Measurements from ENCODE around the gene SMPD4.
"Not testable (repeated sequence)": the region's sequence is repeated elsewhere in the genome, so short reads cannot be mapped to it uniquely, and the experiment has no call there.

Gene SMPD4, protein sequence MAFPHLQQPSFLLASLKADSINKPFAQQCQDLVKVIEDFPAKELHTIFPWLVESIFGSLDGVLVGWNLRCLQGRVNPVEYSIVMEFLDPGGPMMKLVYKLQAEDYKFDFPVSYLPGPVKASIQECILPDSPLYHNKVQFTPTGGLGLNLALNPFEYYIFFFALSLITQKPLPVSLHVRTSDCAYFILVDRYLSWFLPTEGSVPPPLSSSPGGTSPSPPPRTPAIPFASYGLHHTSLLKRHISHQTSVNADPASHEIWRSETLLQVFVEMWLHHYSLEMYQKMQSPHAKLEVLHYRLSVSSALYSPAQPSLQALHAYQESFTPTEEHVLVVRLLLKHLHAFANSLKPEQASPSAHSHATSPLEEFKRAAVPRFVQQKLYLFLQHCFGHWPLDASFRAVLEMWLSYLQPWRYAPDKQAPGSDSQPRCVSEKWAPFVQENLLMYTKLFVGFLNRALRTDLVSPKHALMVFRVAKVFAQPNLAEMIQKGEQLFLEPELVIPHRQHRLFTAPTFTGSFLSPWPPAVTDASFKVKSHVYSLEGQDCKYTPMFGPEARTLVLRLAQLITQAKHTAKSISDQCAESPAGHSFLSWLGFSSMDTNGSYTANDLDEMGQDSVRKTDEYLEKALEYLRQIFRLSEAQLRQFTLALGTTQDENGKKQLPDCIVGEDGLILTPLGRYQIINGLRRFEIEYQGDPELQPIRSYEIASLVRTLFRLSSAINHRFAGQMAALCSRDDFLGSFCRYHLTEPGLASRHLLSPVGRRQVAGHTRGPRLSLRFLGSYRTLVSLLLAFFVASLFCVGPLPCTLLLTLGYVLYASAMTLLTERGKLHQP

DNA sequence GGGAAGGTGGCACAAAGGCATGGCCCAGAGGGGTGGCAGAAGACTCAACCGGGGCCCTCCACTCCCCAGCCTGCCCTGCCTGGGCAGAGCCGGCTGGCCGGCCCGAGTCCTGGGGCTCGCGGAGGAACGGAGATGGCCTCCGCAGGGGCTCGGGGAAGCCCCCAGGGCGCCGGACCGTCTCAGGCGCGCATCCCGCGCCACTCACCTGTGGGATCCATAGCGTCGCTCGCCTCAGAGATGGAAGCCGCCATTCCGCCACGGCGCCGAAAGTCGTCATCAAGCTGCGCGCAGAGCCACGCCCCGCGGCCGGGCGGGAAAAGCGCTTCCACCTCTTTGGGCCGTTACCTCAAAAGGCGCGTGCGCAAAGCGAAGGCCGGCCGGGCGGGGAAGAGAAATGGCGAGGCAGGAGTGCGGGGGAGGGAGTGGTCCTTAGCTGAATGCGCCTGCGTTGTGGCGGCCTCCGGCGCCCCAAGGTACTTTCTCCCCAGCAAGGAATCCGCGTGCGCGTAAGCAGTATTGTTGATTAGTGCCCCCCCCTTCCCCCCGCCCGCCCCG, at the start of gene SMPD4:
TSS of gene SMPD4 (minus strand) at position 278 of the 555 bp plus-strand sequence. CDS start 5,010 bp downstream, outside the sequence.
- DNase-seq (ENCODE audit: low read depth): peak; percentile 94

DNA sequence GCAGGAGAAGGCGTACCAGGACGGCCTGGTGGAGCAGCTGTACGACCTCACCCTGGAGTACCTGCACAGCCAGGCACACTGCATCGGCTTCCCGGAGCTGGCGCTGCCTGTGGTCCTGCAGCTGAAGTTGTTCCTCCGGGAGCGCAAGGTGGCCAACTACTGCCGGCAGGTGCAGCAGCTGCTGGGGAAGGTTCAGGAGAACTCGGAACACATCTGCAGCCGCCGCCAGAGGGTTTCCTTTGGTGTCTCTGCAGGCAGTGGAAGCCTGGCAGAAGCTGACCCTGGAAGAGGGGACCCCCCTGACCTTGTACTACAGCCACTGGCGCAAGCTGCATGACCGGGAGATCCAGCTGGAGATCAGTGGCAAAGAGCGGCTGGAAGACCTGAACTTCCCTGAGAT, 49.5 kb upstream of the SMPD4 start:
- not testable (repeated sequence) for DNase-seq (ENCODE audit: low read depth)

DNA sequence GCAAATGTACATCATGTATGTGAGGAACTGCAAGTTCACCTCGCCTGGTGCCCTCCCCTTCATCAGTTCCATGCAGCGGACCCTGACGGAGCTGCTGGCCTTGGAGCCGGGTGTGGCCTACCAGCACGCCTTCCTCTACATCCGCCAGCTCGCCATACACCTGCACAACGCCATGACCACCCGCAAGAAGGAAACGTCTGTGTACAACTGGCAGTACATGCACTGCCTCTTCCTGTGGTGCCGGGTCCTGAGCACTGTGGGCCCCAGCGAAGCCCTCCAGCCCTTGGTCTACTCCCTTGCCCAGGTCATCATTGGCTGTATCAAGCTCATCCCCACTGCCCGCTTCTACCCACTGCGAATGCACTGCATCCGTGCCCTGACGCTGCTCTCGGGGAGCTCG, 49.0 kb upstream of the SMPD4 start:
- not testable (repeated sequence) for DNase-seq (ENCODE audit: low read depth)

DNA sequence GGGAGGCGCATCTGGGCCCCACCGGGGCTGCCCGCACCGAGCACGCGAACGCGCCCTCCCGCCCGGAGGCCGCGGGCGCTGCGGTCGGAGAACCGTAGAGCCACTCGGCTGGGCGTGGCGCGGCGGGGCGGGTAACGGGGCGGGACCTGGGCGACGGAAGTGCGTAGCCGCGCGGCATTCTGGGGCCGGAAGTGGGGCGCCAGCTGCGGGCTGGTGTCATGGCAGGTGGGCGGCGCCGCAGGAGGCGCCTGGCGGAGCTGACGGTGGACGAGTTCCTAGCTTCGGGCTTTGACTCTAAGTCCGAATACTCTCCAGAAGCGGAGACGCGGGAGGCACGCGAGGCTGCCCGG, 47.7 kb upstream of the SMPD4 start:
- DNase-seq (ENCODE audit: low read depth): peak; percentile 6

DNA sequence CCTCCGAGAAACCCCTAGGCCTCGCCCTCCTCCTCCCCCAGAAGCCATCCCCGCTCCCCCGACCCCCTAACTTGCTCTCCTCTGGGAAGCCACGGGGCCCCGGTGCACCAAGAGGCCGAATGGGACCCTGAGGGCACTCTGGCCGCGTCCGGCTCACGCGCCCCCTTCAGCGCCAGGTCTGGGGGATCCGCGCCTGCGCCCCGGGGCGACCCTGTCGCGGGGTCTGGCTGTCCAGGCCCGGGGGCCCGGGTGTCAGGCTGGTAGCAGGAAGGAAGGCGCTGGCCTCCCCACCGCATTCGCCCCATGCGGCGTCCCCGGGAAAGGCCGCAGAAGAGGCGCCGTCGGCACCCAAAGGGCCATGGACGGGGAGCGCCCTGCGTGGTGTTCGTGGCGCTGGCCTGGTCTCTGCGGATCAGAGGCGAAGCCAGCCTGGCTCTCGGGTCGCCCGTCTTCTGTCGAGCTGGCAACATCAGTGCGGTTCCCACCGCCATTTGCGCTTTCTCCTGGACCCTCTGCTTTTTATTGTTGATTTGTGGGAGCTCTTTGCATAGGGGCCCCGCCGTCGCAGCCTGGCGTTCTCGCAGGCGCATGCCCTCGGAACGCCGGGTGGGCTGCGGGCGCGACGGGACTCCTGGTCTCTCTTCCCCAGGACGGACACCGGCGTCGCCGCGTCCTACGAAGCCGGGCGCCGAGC, 47.2 kb upstream of the SMPD4 start:
- DNase-seq (ENCODE audit: low read depth): not testable (repeated sequence)

DNA sequence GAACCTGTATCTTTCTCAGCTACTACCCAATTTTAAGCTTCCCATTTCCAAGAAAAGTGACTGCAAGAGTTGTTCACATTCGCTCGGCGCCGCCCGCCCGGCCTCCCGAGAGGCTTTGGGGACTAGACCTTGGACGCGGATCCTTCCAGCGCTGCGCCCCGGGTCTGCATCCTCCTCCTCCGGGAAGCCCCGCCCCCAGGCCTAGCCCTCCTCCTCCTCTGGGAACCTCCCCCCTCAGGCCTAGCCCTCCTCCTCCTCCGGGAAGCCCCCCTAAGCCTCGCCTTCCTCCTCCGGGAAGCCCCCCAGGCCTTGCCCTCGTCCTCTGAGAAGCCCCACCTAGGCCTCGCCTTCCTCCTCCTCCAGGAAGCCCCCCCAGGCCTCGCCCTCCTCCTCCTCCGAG, 46.6 kb upstream of the SMPD4 start:
- not testable (repeated sequence) for DNase-seq (ENCODE audit: low read depth)

DNA sequence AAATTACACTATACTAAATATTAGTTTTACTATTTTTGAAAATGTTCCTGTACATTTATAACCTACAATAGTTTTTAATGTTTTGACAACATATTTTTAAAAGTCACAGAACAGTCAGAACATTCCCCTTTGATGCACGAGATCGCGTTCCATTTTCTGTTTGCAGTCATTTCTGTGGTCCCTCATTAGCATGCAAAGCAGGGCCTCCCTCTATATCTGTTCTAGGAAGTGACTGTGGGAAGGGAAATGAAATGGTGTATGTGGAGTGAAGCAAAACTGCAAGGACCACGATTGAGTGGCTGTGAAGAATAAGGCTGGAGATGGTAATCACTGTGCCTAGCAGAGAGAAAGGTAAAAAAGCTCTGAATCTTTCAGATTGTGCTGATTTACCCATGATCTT, 41.1 kb upstream of the SMPD4 start:
- not testable (repeated sequence) for DNase-seq (ENCODE audit: low read depth)

DNA sequence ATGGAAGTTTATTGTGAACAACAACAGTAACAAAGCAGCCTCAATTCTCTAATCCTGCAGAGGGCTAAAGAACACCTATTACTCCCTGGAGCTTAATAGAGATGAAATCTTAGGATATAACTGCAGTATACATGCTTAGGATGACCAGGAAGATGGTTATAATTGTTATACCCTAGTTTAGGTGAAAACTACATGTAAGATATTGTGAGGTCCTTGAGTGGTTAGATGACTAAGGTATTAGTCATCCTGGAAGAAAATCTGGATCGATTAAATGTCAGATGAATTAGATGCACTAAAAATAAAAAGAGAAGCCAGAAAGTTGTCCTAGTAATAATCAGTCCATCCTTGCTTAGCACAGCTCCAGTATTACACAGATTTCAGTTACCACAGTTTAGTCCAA, 39.1 kb upstream of the SMPD4 start:
- DNase-seq (ENCODE audit: low read depth): not testable (repeated sequence)

DNA sequence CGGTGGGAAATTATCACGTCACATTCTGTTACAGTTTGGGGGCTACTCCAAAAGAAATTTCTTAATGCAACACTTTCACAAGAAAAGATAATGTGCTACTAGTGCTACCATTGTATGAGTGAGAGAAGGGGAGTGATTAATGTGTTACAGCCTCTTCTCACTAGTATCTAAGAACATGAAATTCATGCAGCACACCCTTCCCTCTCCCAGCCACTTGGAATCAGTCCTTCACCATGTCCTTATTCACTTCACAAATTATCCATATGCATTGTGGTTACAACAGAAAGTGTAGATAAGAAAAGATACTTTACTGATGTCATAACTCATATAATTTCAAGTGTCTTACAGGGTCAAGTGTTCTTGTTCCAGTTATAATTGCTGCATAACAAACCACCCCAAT, 37.7 kb upstream of the SMPD4 start:
- DNase-seq (ENCODE audit: low read depth): not testable (repeated sequence)

DNA sequence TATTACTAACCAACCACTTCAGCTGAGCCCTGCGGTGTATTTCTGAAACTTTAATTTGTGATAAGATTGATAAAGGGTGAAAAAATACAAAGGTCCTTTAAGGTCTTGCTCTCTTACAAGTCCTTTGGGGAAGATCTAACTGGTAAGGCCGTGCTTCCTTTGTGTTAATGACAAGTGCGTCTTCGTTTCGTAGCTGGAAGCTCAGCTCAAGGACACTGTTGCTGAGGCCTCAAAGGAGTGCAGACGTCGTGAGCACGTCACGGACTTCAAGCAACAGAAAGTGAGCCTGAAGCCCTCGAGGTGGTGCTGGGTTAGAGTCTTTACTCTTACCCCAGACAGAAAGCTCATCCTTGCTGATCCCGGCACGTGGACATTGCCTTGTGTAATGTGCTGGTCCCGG, 25.6 kb upstream of the SMPD4 start:
- DNase-seq (ENCODE audit: low read depth): not testable (repeated sequence)

DNA sequence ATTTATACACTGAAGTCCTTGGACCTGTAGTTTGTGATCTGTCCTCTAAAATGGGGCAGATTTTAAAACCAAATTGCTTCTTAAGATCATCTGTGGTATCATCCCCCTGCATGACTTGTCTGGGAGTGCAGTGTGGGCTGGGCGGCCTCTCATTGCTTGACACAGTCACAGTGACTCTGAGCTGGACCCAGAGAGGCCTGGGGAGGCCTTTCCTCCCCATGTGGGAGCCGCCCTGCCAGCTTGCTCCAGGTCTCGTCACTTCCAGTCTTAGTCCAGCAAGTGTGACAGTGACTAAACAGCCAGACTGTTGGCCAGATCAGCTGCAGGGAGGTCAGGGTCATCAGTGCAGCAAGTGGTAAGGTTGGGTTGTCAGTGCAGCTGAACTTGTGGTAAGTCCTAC, 21.7 kb upstream of the SMPD4 start:
- DNase-seq (ENCODE audit: low read depth): not testable (repeated sequence)

DNA sequence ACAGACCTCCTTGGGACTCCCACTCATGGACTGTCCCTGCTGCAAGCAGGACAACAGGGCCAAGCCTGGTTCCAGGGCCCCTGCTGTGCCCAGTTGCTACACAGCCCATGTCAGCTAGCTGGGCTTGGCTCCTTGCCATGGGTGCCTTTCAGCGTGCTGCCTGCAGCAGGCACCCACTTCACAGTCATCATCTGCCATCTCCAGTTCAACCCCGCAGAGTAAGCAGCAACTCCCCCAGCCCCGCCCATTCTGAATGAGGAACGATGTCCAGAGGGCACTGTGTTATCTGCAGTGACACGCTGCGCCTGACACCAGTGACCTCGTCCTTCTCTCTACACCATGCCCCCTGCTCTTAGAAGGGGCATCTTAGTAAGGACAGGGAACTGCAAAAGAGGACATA, 21.1 kb upstream of the SMPD4 start:
- not testable (repeated sequence) for DNase-seq (ENCODE audit: low read depth)

DNA sequence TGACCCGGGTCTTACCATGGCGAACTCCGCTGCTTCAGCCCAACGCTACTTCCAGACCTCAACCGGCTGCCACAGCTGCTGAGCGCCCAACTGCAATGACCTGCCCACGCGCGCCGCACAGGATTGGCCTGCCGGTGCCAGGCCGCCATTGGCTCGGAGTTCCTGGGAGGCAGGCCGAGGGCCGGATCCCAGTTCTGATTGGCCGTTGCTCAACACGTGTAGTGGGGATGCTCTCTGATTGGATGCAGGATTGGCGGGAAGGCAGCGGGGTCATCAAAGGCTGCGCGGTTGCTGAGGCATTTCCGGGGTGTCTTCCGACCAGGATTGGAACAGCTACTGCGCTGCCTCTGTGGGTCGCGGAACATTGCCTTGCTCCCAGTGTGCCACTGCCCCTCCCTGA, 16.9 kb upstream of the SMPD4 start, which contains the start of gene TUBA3E:
TSS of gene TUBA3E (minus strand) at position 97 of the 400 bp plus-strand sequence. CDS start at position 18, 79 bp downstream.
- no peak for DNase-seq (ENCODE audit: low read depth)

DNA sequence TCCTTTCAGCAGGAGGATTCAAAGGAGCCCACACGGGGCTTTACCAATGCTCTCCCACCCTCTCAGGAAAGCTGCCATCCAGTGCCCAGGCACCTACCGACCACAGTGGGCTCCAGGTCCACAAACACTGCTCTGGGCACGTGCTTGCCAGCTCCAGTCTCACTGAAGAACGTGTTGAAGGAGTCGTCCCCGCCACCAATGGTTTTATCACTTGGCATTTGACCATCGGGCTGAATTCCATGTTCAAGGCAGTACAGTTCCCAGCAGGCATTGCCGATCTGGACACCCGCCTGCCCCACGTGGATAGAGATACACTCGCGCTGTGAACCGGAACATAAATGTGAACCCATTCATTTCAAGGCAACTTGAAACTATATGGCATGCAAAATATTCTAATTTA, 14.7 kb upstream of the SMPD4 start:
- DNase-seq (ENCODE audit: low read depth): not testable (repeated sequence)

DNA sequence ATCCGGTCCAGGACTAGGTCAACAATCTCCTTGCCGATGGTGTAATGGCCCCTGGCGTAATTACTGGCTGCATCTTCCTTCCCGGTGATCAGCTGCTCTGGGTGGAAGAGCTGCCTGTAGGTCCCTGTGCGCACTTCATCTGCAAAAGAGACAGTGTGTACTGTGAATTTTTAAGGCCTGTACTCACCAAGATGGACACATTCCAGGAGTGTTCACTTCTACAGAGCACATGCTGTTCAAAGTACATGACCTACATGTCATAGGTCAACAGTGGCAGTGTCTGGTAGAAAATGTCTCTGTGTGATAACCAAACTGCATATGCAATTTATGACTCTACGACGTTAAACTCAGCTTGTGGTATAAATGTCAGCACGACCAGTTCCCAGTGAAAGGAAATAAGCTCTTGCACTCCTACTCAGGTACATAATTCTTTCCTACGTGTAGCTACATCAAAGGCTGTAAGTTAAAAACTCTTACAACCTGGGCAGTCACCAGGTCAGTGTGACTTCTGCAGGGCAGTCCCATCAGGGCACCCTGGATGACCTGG, 13.8 kb upstream of the SMPD4 start:
- DNase-seq (ENCODE audit: low read depth): not testable (repeated sequence)

DNA sequence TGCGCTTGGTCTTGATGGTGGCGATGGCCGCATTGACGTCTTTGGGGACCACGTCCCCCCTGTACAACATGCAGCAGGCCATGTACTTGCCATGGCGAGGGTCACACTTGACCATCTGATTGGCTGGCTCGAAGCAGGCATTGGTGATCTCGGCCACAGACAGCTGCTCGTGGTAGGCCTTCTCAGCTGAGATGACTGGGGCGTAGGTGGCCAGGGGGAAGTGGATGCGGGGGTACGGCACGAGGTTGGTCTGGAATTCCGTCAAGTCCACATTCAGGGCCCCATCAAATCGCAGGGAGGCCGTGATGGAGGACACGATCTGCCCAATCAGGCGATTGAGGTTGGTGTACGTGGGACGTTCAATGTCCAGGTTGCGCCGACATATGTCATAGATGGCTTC, 12.4 kb upstream of the SMPD4 start:
- DNase-seq (ENCODE audit: low read depth): not testable (repeated sequence)

DNA sequence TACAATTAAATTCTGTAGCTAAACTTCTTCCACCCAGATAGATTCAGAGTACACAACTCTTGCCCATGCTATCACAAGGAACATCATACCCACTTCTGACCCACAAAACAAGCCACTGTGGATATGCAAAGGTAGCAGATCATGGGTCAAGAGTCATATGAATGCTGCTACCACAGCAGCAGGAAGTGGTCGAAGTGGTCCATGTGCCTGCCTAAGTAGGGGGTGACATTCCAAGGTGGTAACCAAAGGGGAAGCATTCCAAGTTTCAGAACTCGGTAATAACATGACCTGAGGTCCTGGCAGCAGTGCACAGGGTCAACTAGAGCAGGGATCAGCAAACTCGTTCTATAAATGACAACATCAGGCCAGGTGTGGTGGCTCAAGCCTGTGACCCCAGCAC, 11.0 kb upstream of the SMPD4 start:
- not testable (repeated sequence) for DNase-seq (ENCODE audit: low read depth)

DNA sequence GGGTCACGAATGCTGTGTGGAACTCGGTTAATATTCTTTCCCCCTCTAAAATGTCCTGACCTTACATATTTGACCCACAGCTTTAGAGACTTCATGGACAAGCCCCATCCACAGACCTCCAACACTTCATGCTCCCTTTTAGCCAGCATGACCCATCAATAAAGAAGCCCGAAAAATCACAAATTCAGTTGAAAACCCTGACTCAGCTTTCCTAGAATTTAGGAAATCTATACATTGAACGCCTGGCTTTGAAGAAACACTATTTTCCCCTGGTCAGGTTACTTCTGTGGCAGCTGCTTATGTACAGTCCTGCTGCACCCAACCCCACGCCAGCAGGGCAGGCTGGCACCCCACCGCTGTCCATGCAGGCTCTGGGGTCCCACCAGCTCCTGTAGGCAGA, 9.9 kb upstream of the SMPD4 start:
- DNase-seq (ENCODE audit: low read depth): not testable (repeated sequence)

DNA sequence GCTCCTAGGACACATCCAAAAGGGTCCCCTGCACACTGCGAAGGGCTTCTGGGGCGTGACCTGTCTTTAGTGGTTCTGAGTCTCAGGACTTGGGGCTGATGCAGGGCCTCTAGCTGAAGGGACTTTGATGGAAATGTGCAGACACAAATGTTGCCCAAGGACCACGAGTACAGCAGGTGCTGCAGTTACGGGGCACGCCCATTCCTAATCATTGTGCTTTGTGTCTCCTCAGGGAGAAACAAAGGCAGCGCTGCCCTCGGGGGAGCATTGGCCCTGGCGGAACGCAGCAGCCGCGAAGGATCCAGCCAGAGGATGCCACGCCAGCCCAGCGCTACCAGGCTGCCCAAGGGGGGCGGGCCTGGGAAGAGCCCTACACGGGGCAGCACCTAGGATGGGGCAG, 8.8 kb upstream of the SMPD4 start:
- no peak for DNase-seq (ENCODE audit: low read depth)

DNA sequence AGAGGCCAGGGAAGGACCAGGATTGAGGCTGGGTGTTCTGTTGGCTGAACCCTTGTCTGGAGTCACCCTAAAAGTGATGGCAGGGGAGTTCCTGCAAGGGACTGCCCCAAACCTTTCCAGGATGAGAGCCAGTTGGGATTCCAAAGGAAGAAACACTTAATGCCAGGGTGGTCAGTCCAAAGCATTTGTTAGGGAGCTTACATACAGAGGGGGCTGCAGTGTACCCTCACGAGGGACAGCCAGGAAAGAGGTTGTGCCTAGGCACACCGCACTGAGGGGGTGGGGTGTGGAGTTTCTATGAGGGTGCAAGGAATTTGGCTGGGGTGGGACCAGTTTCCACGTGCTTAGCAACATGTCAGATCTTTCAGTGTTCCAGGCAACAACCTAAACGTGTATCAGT, 7.6 kb upstream of the SMPD4 start:
- not testable (repeated sequence) for DNase-seq (ENCODE audit: low read depth)

DNA sequence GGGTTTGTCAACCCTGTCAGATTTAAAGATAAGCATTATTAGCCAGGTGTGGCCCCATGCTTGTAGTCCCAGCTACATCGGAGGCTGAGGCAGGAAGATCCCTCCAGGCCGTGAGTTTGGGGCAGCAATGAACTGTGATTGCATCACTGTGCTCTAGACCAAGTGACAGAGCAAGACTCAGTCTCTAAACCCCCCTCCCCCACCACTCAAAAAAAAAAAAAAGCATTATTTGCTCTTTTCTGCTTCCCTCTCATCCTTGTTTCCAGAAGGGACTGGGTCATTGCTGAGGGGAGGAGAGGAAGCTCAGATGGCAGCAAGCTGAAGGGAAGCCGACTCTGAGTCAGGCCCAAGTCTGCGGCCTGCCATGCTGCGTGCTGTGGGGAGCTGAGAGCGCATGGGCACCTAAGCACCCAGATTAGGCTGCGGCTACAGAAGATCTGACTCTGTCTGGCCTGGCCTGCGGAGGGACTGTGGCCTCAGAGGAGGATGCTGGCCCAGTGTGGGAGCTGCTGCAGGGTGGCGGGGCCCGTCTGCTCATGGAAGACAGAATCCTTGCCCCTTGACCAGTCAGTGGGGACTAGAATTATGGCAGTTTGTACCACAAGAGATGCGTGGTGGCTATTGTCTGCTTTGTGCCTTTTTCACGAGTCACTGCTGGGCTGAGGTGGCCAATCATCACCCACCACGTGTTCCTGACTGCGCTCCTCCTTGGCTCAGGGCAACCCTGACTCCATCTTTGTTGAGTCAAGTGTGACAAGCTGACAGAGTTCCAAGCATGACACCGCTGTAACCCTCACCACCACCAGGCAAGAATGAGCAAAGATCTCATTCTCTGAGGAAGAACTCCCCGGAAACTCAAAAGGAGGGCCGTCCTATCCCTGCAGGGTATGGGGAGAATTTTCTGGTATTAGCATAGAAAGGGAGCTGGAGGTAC, 6.7 kb upstream of the SMPD4 start:
- not testable (repeated sequence) for DNase-seq (ENCODE audit: low read depth)

All from iris pigment epithelial cell (primary cell).